K562 (cell line): ENCODE measurements around the gene ADAM10. TPM values are rescaled to one million over a fixed set of nuclear protein-coding genes. Genes with fewer than 3 reads are reported as not detected.

Experiments used
- BRD9 ChIP-seq: fragments of 450-650 bp; IDR thresholded peaks from 2 replicates; pipeline ENCODE4 v1.6.1; 2018; ENCODE audit warnings: low read depth; ENCODE audit not compliant: partially characterized antibody
- CCAR2 ChIP-seq: fragments of 200-400 bp; formaldehyde crosslinking; IDR thresholded peaks from 2 replicates; pipeline ENCODE4 v1.6.1; 2017; ENCODE audit warnings: mild to moderate bottlenecking, low read depth, low read length
- CSDE1 ChIP-seq, 2 experiments: fragments of 450-650 bp; IDR thresholded peaks; 2 replicates each; pipeline ENCODE4 v1.6.1; 2016; ENCODE audit warnings: mild to moderate bottlenecking in 1 of 2
- ELK3 ChIP-seq: fragments of 450-650 bp; formaldehyde crosslinking; IDR thresholded peaks from 2 replicates; pipeline ENCODE4 v1.4.0; 2020; ENCODE audit warnings: mild to moderate bottlenecking
- HMBOX1 ChIP-seq: sonication (generic); IDR thresholded peaks from 2 replicates; pipeline ENCODE4 v1.6.1; 2016
- KDM4B ChIP-seq, 2 experiments: fragments of 450-650 bp in 1 of 2; sonication (generic) in 1 of 2; IDR thresholded peaks; 2 replicates each; pipeline ENCODE4 v1.6.1; 2016 to 2017; ENCODE audit warnings: borderline replicate concordance in 2 of 2, antibody characterized with exemption in 1 of 2, low read depth in 1 of 2, mild to moderate bottlenecking in 1 of 2
- NR2C2 ChIP-seq, 2 experiments: fragments of 200-800 bp in 1 of 2; sonication (Bioruptor generic) in 1 of 2; sonication (generic) in 1 of 2; formaldehyde crosslinking in 1 of 2; IDR thresholded peaks; 2 replicates each; pipeline versions ENCODE4 v1.6.1 to v1.8.0; 2016 to 2022; ENCODE audit warnings: mild to moderate bottlenecking in 1 of 2, missing compliant biosample characterization in 1 of 2, missing genetic modification characterization in 1 of 2, missing genetic modification reagents in 1 of 2
- TRIM28 ChIP-seq: fragments of 450-650 bp; IDR thresholded peaks from 2 replicates; pipeline ENCODE4 v1.6.1; 2017
- polyA plus RNA-seq, 8 experiments: library from polyadenylated mRNA; depleted of rRNA in 4 of 8; stranded (reverse) in 5 of 8; unstranded in 3 of 8; fragments of >200 nt; fragmentation: Nextera tagmentation in 2 of 8; fragmentation: Illumina TruSeq in 1 of 8; extraction: Ambion mirVana in 2 of 8; extraction: Trizol in 1 of 8; gene quantifications; 2 replicates each; pipeline versions ENCODE4 v1.2.1 to v1.2.3, GENCODE V29; 2011 to 2014; ENCODE audit warnings: inconsistent platforms in 1 of 8, missing spikeins in 1 of 8
- total RNA-seq, 7 experiments: library from RNA; depleted of rRNA in 6 of 7; stranded (reverse); fragments of >200 nt in 6 of 7; fragmentation: Illumina TruSeq in 2 of 7; extraction: Trizol in 2 of 7; gene quantifications; 2 replicates each; pipeline versions ENCODE4 v1.2.1 to v1.2.3, GENCODE V29; 2011 to 2021; ENCODE audit warnings: low replicate concordance in 1 of 7

The ADAM10 gene
- total and polyA plus RNA-seq, 9 of the 15 experiments (the other 6 are each of a cell fraction or from before 2014, with no cell fraction given), result 11.9 to 152 (median 57.3) TPM

GRCh38 chr15:58561321-58561720, 188.2 kb downstream of the ADAM10 start (continued):
- no peak for TF ChIP-seq KDM4B (IDR thresholded peaks at IDR 0.05; ENCODE audit: borderline replicate concordance in 2 of 2, low read depth in 1 of 2)
- TF ChIP-seq TRIM28, result no peak
- TF ChIP-seq CSDE1 (IDR thresholded peaks at IDR 0.05), result no peak
- no peak for TF ChIP-seq BRD9
- no peak for TF ChIP-seq NR2C2 (CRISPR knock-in tag; IDR thresholded peaks at IDR 0.05)
- TF ChIP-seq NR2C2 (tag; IDR thresholded peaks at IDR 0.05), result no peak
- no peak for TF ChIP-seq HMBOX1
- no peak for TF ChIP-seq ELK3 (CRISPR knock-in tag)
- TF ChIP-seq CCAR2, result no peak
